Astrocyte of the cerebellum (primary cell): ENCODE results near the gene PTGDR2.
A peak's percentile ranks its signal among the peaks of the same experiment; 100 is the strongest.

Source experiments
- DNase-seq: peaks from one replicate; pipeline ENCODE4 v3.0.0-alpha.2; 2011; ENCODE audit warnings: low read depth
- H3K4me3 ChIP-seq: 2 replicates; pipeline ENCODE4 v1.5.1; 2011; ENCODE audit warnings: mild to moderate bottlenecking, low read depth, low read length, moderate library complexity
- in situ Hi-C: cut with HindIII; loops from 2 replicates; pipeline ENCODE4 v1.10.0; 2017; ENCODE audit warnings: low sequenced_read_pairs
- TF ChIP-seq, protein P1 (sequence below): IDR thresholded peaks from 2 replicates; pipeline ENCODE4 v1.5.1; 2012; ENCODE audit warnings: low read length, low read depth, moderate library complexity, mild to moderate bottlenecking; ENCODE audit errors: missing control alignments

Gene PTGDR2

DNA sequence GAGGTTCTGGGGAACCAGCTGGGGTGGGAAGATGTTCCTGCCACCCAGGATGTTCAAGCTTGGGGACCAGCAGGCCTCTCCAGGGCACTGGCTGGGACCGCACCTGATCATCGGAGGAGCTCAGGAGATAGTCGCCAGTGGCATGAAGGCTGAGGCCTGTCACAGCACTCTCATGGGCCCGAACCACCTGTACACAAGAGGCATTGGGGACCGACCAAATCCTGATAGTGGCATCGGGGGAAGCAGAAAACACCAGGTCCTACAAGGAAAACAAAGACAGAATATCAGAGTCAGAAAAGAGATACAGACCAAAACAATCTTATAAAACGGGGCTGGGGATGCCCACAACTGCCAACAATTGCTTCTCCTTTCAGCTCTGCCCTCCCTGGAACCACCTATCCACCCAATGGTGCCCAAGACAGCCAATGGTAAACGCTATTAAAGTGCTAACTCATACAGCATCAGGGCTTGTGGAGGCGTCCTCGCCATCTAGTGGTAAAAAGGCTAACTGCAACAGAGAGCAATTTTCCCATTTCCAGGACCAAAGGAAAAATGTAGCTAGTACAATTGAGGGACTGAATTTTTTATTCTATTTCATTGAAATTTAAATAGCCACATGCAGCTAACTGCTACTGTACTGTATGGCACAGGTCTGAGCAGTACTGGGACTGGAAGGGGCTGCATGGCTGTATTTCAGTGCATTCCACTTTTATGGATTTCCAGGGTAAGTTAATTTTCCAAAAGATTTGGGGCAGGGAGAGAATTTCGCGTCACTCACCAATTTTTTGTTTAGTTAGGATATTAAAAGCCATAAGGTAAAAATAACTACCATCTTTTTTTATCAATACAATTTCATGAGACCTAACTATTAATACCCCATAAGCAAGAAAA is 43.5 kb upstream of the PTGDR2 start:
- TF ChIP-seq, protein P1, sequence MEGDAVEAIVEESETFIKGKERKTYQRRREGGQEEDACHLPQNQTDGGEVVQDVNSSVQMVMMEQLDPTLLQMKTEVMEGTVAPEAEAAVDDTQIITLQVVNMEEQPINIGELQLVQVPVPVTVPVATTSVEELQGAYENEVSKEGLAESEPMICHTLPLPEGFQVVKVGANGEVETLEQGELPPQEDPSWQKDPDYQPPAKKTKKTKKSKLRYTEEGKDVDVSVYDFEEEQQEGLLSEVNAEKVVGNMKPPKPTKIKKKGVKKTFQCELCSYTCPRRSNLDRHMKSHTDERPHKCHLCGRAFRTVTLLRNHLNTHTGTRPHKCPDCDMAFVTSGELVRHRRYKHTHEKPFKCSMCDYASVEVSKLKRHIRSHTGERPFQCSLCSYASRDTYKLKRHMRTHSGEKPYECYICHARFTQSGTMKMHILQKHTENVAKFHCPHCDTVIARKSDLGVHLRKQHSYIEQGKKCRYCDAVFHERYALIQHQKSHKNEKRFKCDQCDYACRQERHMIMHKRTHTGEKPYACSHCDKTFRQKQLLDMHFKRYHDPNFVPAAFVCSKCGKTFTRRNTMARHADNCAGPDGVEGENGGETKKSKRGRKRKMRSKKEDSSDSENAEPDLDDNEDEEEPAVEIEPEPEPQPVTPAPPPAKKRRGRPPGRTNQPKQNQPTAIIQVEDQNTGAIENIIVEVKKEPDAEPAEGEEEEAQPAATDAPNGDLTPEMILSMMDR: peak; percentile 97
- no peak overlapping the region for H3K4me3 ChIP-seq
- DNase-seq: no peak
- in situ Hi-C loops: loop anchor here (5.0 kb wide), 1 partner anchor 42 kb away; the partner anchor contains the start of gene PTGDR2

GRCh38 chr11:60897496-60897895 is 41.7 kb upstream of the PTGDR2 start:
- DNase-seq: no peak
- H3K4me3 ChIP-seq: no peak overlapping the region
- in situ Hi-C loops: loop anchor here (5.0 kb wide), 1 partner anchor 40 kb away; the partner anchor contains the start of gene PTGDR2
- TF ChIP-seq, protein P1: no peak

GRCh38 chr11:60895687-60896086 is 39.9 kb upstream of the PTGDR2 start:
- H3K4me3 ChIP-seq: no peak overlapping the region
- DNase-seq: no peak
- in situ Hi-C loops: loop anchor here (5.0 kb wide), 1 partner anchor 38 kb away; the partner anchor contains the start of gene PTGDR2
- TF ChIP-seq, protein P1: no peak

DNA sequence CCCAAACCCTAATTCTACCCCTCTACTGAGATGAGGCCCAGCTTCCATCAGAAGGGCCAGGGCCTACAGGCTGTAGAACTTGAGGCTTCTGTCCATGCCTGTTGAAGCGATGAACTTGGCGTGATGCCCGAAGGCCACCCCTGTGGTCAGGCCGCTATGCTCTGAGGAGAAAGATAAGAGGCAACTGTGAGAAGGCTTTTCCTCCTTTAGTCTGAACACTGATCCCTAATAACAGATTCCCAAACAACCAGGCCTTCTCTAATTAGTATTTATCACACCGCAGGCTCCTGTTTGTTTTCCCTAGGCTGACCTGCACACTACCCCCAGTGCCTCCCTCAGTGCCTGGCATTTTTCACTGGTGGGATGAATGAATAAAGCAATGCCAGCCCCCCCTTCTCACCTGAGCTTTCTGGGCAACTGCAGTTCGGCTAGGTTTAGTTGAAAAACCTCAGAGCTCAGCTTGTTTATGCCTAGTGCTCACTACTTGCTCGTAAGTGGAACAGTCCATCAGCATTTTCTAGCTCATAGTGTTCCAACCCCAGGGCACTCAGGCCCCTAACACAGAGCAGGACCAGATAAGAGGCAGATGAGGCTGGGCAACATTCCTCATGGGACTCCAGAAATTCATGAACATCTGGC is 35.5 kb upstream of the PTGDR2 start:
- in situ Hi-C loops: no loop called here
- TF ChIP-seq, protein P1: no peak
- no peak overlapping the region for H3K4me3 ChIP-seq
- no peak for DNase-seq

DNA sequence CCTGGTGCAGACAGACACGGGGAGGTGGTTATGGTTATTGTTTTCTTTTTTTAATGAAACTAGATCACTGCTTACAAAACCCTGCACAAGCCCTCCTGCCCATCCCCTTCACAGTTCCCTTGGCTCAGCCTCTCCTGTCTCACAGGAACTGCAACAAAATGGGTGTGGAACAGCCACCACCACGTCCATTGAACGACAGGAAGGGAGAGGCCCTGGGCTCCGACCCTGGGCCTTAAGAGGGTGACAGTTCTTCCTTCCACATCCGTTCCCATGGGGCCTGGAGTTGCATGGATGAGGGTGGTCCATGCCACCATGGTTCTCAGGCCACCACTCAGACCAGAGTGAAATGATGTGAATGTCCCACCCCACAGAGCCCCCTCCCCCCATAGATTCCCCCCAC is 34.9 kb upstream of the PTGDR2 start:
- in situ Hi-C loops: no loop called here
- TF ChIP-seq, protein P1: no peak
- no peak for DNase-seq

GRCh38 chr11:60889869-60890311 is 34.1 kb upstream of the PTGDR2 start:
- in situ Hi-C loops: no loop called here
- no peak for DNase-seq
- no peak overlapping the region for H3K4me3 ChIP-seq
- TF ChIP-seq, protein P1: no peak

More for the DNA sequence above, 34.9 kb upstream of the PTGDR2 start:
- no peak overlapping the region for H3K4me3 ChIP-seq
